SK-N-SH (cell line): ENCODE measurements around the gene INPP5A.

Experiments
- CHD2 ChIP-seq: fragments of 150-350 bp; IDR thresholded peaks from 2 replicates; pipeline ENCODE4 v1.6.1; 2018; ENCODE audit warnings: low read length; ENCODE audit not compliant: partially characterized antibody
- CTCF ChIP-seq: fragments of 200-600 bp; sonication (generic); IDR thresholded peaks from 2 replicates; pipeline ENCODE4 v1.6.1; 2017; ENCODE audit warnings: antibody characterized with exemption, mild to moderate bottlenecking, moderate library complexity
- JUND ChIP-seq: IDR thresholded peaks from 2 replicates; pipeline ENCODE4 v1.4.0; 2012
- POLR2AphosphoS5 ChIP-seq: IDR thresholded peaks from 2 replicates; pipeline ENCODE4 v1.6.1; 2012; ENCODE audit warnings: low read depth, low read length
- RAD21 ChIP-seq: IDR thresholded peaks from 2 replicates; pipeline ENCODE4 v1.6.1; 2012; ENCODE audit warnings: mild to moderate bottlenecking, low read length
- RCOR1 ChIP-seq: fragments of 150-350 bp; IDR thresholded peaks from 2 replicates; pipeline ENCODE4 v1.6.1; 2017; ENCODE audit warnings: antibody characterized with exemption, low read length
- SIN3A ChIP-seq: IDR thresholded peaks from 2 replicates; pipeline ENCODE4 v1.6.1; 2012; ENCODE audit warnings: low read depth, mild to moderate bottlenecking, low read length, moderate library complexity, borderline replicate concordance

GRCh38 chr10:132551093-132551807 is 13.7 kb downstream of the INPP5A start:
- TF ChIP-seq CTCF (no peak), SIN3A (no peak), RCOR1 (no peak), RAD21 (no peak), POLR2AphosphoS5 (no peak), CHD2 (no peak), JUND (no peak)
